Hematopoietic multipotent progenitor cell treated with erythropoietin and hydrocortisone succinate and interleukin-3 and kit ligand, for 17 days (in vitro differentiated cells): ENCODE results near the gene AHCYL2.
"Not testable (repeated sequence)": the region's sequence is repeated elsewhere in the genome, so short reads cannot be mapped to it uniquely, and the experiment has no call there.

Experiments
- DNase-seq: peaks from one replicate; pipeline ENCODE4 v3.0.0-alpha.2; 2015; ENCODE audit warnings: low spot score

Gene AHCYL2

DNA sequence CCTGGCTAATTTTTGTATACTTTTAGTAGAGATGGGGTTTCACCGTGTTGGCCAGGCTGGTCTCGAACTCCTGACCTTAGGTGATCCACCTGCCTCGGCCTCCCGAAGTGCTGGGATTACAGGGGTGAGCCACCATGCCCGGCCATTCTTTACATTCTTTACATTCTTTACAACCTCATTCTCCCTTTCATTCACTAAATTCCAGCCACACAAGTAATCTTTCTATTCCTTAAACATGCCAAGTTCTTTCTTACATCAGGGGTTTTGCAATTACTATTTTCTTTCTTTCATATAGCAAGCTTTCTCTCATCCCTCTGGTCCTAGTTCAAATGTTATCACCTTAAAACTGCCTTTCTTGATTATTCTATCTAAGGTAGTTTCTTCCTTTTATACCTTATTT lies 128.3 kb downstream of the AHCYL2 start:
- not testable (repeated sequence) for DNase-seq

DNA sequence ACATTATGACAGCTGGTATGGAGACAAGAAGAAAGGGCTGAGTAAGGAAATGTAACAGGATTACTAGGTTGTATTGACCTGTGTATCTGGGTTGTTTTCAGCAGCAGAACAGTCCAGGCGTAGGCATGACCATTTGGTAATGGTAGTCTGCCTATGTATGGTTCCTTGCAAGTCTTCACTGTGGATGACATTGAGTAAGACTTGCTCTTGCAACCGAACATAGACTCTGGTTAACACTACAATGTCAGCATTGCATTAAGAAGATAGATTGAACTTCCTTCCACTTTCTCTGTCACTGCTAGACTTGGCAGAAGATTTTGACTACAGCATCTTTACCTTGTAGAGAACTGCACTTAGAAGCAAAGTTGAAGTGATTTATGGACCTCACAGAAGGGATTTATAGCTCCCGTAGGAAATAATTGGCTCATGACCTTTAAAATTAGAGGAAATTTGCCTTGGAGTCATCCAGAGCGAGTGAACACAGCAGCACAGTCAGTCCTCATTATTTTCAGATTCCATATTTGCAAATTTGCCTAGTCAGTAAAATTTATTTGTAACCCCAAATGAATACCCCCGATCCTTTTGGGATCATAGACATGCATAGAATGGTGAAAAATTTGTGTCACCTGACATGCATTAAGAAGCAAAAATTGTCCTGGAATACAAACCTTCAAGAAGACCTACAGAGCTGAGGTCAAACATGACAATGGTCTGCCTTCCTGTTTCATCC lies 129.8 kb downstream of the AHCYL2 start:
- no peak for DNase-seq

DNA sequence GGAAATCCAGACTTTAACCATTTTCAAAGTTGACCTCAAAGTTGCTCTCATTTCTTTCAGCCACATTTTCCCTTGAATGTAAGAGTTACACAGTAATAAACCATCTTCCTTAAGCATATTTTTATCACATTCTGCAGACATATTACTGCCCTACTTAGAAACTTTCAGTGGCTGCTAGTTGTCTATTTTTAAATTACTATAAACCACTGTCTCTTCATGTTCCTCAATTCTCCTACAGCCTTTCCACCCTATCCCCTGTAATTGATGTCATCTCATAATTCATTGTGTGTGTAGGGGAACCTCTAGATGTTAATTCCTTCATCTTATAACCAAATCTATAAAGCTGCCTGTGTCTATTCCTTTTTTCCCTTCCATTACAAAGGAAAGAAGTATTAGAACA lies 131.3 kb downstream of the AHCYL2 start:
- DNase-seq: no peak

- DNase-seq: no peak
Observed at GRCh38 chr7:129359176-129359575, 134.3 kb downstream of the AHCYL2 start.

DNA sequence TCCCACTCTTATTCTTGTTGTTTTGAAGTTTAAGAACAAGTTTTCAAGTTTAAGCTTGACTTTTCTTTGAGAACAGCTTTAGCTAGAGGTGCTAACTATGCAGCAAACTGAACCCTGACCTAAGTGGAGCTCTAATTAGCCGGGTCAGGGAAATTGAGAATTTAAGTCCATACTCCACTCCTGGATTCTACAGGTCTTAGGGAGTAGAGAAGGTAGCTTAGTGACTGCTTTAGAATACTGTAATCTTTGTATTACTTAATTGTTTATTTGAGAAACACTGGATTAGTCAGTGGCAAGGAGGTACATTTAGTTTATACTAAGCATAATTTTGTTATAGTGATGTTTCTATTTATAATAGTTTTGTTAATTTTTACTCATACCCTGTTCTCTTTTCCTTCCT lies 134.8 kb downstream of the AHCYL2 start:
- no peak for DNase-seq

GRCh38 chr7:129361771-129362170 lies 136.9 kb downstream of the AHCYL2 start:
- DNase-seq: no peak

DNA sequence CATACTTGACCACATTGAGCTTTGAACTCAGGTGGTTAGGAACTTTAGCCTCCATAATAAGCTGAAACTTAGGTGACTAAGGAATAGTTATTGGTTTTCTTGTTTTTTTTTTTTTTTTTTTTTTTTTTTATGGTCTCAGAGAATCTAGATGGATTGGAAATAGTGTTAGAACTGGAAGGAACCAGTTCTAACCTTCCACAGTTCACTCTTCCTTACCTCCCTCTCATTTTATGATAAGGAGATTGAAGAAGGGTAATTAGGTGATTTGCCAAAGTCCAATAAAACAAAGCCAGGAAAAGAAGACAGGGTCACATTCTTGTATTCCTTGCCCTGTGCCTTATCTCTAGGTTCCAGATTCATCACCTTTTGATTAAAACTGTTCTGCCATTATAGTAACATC lies 137.7 kb downstream of the AHCYL2 start:
- DNase-seq: no peak

DNA sequence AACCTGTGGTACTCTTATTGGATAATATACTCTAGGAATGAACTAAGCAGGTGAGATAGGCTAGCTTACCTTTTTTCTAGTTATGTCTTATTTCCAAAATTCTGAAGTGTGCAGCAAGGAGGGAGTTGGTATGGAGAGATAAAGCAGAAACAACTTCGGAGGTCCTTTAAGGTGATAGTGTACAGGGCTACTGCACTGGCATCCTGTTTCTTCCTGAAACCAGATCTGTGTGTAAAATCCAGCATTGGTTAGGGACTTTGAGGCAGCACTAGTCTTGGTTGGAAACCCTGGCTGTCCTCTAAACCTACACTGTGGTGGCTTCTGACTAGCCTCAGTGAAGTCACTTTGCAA lies 142.5 kb downstream of the AHCYL2 start:
- no peak for DNase-seq

DNA sequence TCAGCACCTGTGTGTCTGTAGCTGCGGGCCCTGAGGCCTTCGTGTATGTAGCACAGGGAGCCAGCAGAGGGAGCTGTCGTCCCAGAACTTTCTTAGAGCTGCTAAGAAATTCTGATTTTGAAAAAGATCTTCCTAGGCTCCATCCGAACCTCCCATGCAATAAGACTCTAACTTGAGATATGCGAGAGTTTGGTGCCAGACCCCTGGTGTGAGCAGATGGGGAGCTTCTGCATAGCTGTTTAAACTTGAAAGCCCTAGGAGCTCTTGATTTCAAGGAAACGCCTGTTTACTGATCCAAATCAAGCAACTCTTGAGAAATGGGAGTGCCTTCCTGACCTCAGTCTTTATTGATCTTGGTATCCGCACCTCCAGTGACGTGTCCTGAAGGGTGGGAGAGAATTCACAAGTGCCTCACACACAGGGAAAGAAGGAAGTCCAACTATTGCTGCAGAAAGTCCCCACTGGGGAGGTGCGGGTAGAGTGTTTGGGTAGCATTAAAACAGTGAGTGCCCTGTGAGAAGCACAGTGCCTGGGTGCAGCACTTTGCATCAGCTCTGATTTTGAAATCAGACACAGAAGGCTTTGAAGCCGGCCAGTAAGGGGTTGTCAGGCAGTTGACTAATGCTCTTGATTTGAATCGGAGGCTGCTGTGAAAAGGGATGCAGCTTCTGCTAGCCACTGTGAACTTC lies 143.0 kb downstream of the AHCYL2 start:
- DNase-seq: peak; percentile 75

- DNase-seq: no peak
Observed at GRCh38 chr7:129368389-129368986, 143.7 kb downstream of the AHCYL2 start.

GRCh38 chr7:129369447-129369846 lies 144.6 kb downstream of the AHCYL2 start:
- DNase-seq: not testable (repeated sequence)

DNA sequence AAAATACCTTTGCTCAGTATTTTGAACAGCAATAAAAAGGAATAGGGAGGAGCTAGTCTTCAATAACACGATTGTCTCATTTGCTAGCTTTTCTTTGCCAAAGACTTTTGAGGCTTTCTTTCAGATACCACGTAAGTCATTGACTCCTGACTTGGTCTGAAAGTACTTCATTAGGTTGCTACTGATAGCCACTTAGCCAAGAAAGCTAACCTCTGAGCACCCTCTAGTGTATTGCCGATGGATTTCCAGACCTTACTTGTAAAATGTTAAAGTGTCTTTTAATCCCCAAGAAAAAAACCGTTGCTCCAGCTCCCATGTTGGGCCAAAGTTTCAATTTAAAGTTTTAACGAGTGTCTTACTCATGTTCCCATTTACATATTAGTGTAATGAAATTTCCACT lies 146.0 kb downstream of the AHCYL2 start:
- no peak for DNase-seq

DNA sequence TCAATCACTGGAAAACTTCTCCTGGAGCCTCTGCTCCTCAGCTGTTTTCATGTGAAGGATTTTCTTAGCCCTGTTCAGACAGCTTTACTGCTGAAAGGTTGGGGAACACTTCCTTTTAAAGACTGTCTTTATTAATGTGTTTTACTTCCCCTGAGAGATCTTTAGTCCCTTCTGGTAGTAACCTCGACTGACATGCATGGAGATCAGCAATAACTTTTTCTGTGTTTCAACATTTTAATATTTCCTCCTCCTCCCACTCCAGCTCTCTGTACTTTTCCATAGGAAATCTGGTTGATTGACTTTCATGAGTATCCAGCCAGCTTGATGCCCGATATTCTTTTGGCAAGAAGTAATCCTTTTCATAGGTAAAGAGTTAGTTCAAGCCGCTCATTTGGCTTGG lies 146.7 kb downstream of the AHCYL2 start:
- DNase-seq: no peak

DNA sequence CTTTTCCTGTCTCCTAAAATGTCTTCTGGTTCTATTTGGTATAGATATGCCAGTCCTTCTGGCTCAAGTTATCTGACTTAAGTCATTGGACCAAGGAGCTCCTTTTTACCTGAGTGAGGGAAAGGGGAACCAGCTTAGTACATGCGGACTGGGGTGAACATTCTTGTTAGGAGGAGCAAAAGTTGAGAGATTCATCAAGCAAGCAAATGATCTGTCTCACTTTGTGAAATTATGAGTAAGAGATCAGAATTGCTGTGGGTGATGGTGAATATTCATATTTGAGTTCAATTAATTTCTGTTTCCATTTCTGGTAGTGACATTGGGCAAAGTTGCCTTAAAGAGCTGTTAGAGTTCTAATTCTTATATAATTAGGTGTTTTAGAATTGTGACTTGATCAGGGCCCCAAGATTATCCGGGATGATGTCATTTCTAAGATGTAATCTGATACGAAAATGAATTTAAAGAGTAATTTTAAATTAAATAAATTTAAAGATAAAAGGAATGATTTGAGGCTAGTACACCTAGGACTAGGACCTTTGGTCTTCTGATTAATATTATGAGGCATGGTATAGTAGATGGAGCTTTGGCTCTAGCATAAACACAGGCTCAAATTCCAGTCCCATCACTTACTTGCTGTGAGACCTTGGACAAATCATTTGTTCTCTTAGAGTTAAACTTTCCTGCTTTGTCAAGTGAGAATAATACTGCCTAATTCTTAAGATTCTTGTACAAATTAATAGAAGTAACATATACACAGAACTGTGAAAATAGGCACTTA lies 149.0 kb downstream of the AHCYL2 start:
- no peak for DNase-seq

- no peak for DNase-seq
Observed at GRCh38 chr7:129375141-129375938, 150.5 kb downstream of the AHCYL2 start.

DNA sequence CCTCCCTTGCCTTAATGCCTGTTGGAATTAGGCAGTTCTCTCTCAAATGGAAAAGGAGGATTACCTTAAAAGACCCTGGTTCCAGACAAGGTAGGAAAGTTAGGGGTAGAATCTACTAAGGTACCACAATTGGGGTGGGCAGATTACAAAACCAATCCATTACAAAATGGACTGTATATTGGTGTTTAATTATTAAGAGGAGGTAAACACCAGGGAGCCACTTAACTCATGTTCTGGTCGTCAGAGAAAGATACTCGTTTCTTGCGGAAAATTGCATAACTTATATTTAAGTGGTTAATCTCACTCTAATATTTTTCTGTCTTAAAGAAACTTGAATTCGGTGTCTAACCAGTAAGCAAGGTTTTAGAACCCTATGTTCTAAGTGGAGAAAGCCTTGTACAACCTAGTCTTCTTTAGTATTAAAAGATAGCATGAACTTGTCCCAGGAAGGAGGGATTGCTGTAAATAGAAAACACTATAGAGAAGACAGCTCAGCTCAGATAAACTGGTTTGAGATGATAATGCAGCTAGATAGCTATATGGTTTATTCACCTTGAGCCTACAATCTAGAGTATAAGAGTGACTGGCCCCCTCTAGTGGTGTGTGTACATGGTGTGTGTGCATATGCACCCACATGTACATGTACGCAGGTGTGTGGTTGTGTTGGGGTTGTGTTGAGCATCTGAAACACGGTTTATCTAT lies 151.4 kb downstream of the AHCYL2 start:
- peak; percentile 46 for DNase-seq

DNA sequence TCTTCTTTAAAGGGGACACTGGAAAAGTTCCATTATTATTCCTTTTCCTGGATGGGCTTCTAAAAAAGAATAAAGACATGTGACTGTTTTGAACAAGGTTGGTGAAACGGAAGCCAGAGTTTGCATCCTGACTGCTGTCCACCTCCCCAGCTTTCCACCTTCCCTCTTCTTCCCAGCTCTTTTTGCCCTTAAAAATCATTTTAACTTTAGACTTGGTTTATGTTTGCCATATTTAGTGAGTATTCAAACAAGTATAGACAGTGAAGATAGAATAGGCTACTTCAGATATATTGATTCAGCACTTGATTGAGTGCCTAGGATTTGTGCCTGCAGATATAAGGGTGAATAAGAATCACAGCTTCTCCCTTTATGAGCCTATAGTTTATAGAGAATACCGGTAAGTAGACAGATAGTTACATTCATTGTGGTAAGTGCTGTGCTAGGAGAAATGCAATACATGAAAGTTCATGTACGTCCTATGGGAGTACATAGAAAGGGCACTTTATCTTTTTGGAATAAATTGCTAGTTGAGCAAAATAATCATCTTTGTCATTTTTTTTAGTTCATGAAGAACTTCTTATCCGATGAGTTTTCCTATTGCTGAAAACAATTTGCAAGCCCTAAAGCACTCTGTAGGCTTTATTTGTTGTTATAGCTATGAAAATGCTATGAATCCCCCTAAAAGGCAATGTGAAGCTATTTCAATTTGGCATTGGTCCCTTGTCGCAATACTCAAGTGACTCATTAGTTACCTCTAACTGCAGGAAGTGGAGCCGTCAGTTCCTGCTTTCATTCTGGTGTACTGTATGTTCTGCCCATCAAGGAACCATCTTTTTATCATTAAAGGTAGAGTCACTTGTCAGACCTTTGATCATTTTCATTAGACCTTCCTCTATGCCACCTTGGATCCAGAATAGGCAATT lies 152.2 kb downstream of the AHCYL2 start:
- no peak for DNase-seq

DNA sequence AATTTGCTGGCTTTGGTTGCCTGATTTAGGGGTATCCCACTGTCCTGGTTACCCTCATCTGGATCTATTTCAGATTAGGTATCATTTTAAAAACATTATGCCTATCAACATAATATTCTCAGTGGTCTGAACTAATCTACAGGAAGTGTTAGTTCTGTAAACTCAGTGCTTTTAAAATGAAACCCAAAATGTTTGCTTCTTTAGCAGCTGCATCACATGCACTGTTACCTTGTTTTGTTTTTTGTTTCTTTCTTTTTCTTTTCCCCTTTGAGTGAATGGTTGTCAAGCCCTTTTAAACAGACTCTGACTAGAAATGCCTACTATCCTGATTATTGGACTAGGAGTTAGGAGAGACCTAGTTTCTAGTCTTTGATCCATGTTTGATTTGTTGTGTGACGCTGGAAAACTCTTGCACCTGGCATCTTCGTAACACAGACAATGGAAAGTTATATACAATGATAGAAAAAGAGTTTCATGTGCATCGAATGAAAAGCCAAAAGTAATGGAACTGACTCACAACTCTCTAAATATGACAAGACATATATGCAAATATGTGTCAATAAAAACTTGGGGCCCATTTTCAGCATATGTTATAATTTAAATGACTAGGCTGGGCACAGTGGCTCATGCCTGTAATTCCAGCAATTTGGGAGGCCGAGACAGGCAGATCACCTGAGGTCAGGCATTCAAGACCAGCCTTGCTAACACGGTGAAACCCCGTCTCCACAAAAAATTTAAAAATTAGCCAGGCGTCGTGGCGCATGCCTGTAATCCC lies 157.1 kb downstream of the AHCYL2 start:
- DNase-seq: no peak

- no peak for DNase-seq
Observed at GRCh38 chr7:129383542-129384132, 158.8 kb downstream of the AHCYL2 start.
